Body of pancreas (tissue), 4 donors: Measurements from ENCODE around the gene NAT9.

Source experiments
- POLR2A ChIP-seq, 3 donors: fragments of 450-650 bp; IDR thresholded peaks; one replicate each; pipeline ENCODE4 v1.6.1; 2016; ENCODE audit warnings: antibody characterized with exemption in 3 of 3, mild to moderate bottlenecking in 2 of 3
- TF ChIP-seq, protein P1 (sequence below), 7 experiments: fragments of 450-650 bp in 4 of 7; fragments of 200-600 bp in 3 of 7; sonication (generic) in 3 of 7; IDR thresholded peaks; one replicate each; pipeline ENCODE4 v1.5.1; 2016 to 2019; ENCODE audit warnings: antibody characterized with exemption in 7 of 7

DNA sequence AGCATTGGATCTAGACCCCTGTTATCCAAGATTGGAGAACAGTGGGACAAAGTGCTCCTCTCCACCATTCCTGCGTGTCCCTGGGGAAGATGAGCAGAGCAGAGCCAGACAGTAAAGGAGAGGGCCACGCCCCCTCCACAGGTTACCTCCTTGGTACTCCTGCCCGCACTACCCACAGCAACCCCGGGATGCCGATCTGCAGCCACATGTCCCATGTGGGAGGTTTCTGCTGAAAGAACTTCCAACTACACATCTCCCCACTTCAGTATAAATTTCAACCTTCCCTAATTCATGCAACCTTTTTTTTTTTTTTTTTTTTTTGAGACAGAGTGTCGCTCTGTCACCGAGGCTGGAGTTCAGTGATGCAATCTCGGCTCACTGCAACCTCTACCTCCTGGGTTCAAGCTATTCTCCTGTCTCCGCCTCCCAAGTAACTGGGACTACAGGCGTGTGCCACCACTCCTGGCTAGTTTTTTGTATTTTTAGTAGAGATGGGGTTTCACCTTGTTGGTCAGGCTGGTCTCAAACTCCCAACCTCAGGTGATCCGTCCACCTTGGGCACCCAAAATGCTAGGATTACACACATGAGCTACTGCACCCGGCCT is 36.8 kb downstream of the NAT9 start:
- TF ChIP-seq, protein P1, sequence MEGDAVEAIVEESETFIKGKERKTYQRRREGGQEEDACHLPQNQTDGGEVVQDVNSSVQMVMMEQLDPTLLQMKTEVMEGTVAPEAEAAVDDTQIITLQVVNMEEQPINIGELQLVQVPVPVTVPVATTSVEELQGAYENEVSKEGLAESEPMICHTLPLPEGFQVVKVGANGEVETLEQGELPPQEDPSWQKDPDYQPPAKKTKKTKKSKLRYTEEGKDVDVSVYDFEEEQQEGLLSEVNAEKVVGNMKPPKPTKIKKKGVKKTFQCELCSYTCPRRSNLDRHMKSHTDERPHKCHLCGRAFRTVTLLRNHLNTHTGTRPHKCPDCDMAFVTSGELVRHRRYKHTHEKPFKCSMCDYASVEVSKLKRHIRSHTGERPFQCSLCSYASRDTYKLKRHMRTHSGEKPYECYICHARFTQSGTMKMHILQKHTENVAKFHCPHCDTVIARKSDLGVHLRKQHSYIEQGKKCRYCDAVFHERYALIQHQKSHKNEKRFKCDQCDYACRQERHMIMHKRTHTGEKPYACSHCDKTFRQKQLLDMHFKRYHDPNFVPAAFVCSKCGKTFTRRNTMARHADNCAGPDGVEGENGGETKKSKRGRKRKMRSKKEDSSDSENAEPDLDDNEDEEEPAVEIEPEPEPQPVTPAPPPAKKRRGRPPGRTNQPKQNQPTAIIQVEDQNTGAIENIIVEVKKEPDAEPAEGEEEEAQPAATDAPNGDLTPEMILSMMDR (IDR thresholded peaks at IDR 0.05): no peak
- TF ChIP-seq POLR2A (IDR thresholded peaks at IDR 0.05): no peak
